Sigmoid colon (tissue), 7 donors: ENCODE measurements around the gene NRG3. TPM values are rescaled to one million over a fixed set of nuclear protein-coding genes. Genes with fewer than 3 reads are reported as not detected.

Source experiments
- DNase-seq: peaks from one replicate; pipeline ENCODE4 v3.0.0-alpha.2; 2019
- H3K27ac ChIP-seq, 4 donors: fragments of 200-600 bp; sonication (generic); one replicate each; pipeline ENCODE4 v1.5.1; 2016 to 2019; ENCODE audit warnings: mild to moderate bottlenecking in 1 of 4
- H3K27me3 ChIP-seq, 3 donors: fragments of 200-600 bp; sonication (generic); one replicate each; pipeline ENCODE4 v1.5.1; 2019; ENCODE audit warnings: mild to moderate bottlenecking in 1 of 3
- H3K36me3 ChIP-seq, 4 donors: fragments of 200-600 bp; sonication (generic); one replicate each; pipeline ENCODE4 v1.5.1; 2016 to 2019
- H3K4me1 ChIP-seq, 4 donors: fragments of 200-600 bp; sonication (generic); one replicate each; pipeline ENCODE4 v1.5.1; 2017 to 2019
- H3K4me3 ChIP-seq, 4 donors: fragments of 200-600 bp; sonication (generic); one replicate each; pipeline ENCODE4 v1.5.1; 2017 to 2019; ENCODE audit warnings: mild to moderate bottlenecking in 2 of 4, moderate library complexity in 1 of 4
- H3K9me3 ChIP-seq, 4 donors: fragments of 200-600 bp in 3 of 4; sonication (generic) in 3 of 4; one replicate each; pipeline versions ENCODE4 v1.5.1 to v1.6.1; 2013 to 2019
- CTCF ChIP-seq, 4 experiments: fragments of 450-650 bp in 3 of 4; fragments of 200-600 bp in 1 of 4; IDR thresholded peaks; one replicate each; pipeline ENCODE4 v1.5.1; 2016 to 2019; ENCODE audit warnings: antibody characterized with exemption in 4 of 4, mild to moderate bottlenecking in 3 of 4, moderate library complexity in 2 of 4
- EP300 ChIP-seq, 4 donors: sonication (generic); formaldehyde crosslinking; IDR thresholded peaks; one replicate each; pipeline ENCODE4 v1.6.1; 2017; ENCODE audit warnings: antibody characterized with exemption in 4 of 4
- POLR2A ChIP-seq, 2 donors: fragments of 450-650 bp; IDR thresholded peaks; one replicate each; pipeline ENCODE4 v1.6.1; 2016; ENCODE audit warnings: antibody characterized with exemption in 2 of 2, mild to moderate bottlenecking in 2 of 2, moderate library complexity in 2 of 2
- POLR2AphosphoS5 ChIP-seq, 4 donors: sonication (generic); formaldehyde crosslinking; IDR thresholded peaks; one replicate each; pipeline ENCODE4 v1.6.1; 2017; ENCODE audit warnings: antibody characterized with exemption in 4 of 4
- WGBS, 2 donors: extraction: QIAGEN DNeasy Blood & Tissue Kit; methylation state at CpG; one replicate each; pipeline ENCODE4 v1.1.7; 2013; 5-methylcytosine and 5-hydroxymethylcytosine counted together
- intact Hi-C: fragments of 100-400 bp; cut with DNase I; formaldehyde crosslinking; loops from one replicate; pipeline ENCODE4 v1.15.1; 2023
- polyA plus RNA-seq, 3 donors: library from polyadenylated mRNA; stranded (reverse); fragments of 200-250 nt; gene quantifications; one replicate each; pipeline ENCODE4 v1.2.3, GENCODE V29; 2013
- total RNA-seq, 4 donors: library from RNA; depleted of rRNA; stranded (reverse); fragments of >200 nt; gene quantifications; one replicate each; pipeline ENCODE4 v1.1.0, GENCODE V29; 2016
- donor health status: healthy with polysubstance abuse.
- donor health status: Bipolar disorder and iron deficiency.
- donor health status: healthy.

NRG3 gene
- total and polyA plus RNA-seq, 7 donors: 0.17 to 2.2 (median 0.82) TPM; not detected in 2

- TF ChIP-seq POLR2AphosphoS5 (IDR thresholded peaks at IDR 0.05) (no peak), CTCF (IDR thresholded peaks at IDR 0.05) (no peak), EP300 (IDR thresholded peaks at IDR 0.05) (no peak), POLR2A (IDR thresholded peaks at IDR 0.05) (no peak)
- WGBS, 2 donors: 62 to 83% methylated on average over 1 of the region's 1 CpG
- intact Hi-C loops: no loop called here
Measured at GRCh38 chr10:82468453-82468852, 593.5 kb downstream of the NRG3 start.

GRCh38 chr10:82472406-82473335, 597.7 kb downstream of the NRG3 start:
- intact Hi-C loops: no loop called here
- Histone ChIP-seq H3K27me3 (no peaks in the 10 kb centered on the region), H3K36me3 (no peaks in the 10 kb centered on the region), H3K27ac (no peak overlapping the region), H3K9me3 (no peaks in the 10 kb centered on the region), H3K4me3 (no peak overlapping the region), H3K4me1 (no peaks in the 10 kb centered on the region)
- WGBS, 2 donors: 87 to 89% methylated on average over 5 of the region's 5 CpGs
- no peak for DNase-seq
- no peak for TF ChIP-seq POLR2A (IDR thresholded peaks at IDR 0.05)
- no peak for TF ChIP-seq POLR2AphosphoS5 (IDR thresholded peaks at IDR 0.05)
- no peak for TF ChIP-seq EP300 (IDR thresholded peaks at IDR 0.05)
- TF ChIP-seq CTCF (IDR thresholded peaks at IDR 0.05): no peak

More at GRCh38 chr10:82468453-82468852, 593.5 kb downstream of the NRG3 start:
- H3K4me3 ChIP-seq: no peak overlapping the region
- no peaks in the 10 kb centered on the region for H3K4me1 ChIP-seq
- H3K9me3 ChIP-seq: no peaks in the 10 kb centered on the region
- no peaks in the 10 kb centered on the region for H3K36me3 ChIP-seq
- H3K27ac ChIP-seq: no peak overlapping the region
- H3K27me3 ChIP-seq: no peaks in the 10 kb centered on the region
- DNase-seq: no peak

- intact Hi-C loops: no loop called here
- H3K27me3 ChIP-seq: no peaks in the 10 kb centered on the region
- no peak overlapping the region for H3K4me3 ChIP-seq
- H3K4me1 ChIP-seq: no peaks in the 10 kb centered on the region
- no peaks in the 10 kb centered on the region for H3K9me3 ChIP-seq
- no peak overlapping the region for H3K27ac ChIP-seq
- no peak for TF ChIP-seq EP300 (IDR thresholded peaks at IDR 0.05)
- H3K36me3 ChIP-seq: no peaks in the 10 kb centered on the region
- WGBS, 2 donors: 65 to 71% methylated on average over 4 of the region's 4 CpGs
- no peak for DNase-seq
Measured at GRCh38 chr10:82477776-82478175, 602.8 kb downstream of the NRG3 start.

- no peaks in the 10 kb centered on the region for H3K36me3 ChIP-seq
- H3K4me3 ChIP-seq: no peak overlapping the region
- TF ChIP-seq POLR2AphosphoS5 (IDR thresholded peaks at IDR 0.05) (no peak), CTCF (IDR thresholded peaks at IDR 0.05) (no peak), POLR2A (IDR thresholded peaks at IDR 0.05) (no peak), EP300 (IDR thresholded peaks at IDR 0.05) (no peak)
- no peak overlapping the region for H3K27ac ChIP-seq
- no peak for DNase-seq
- intact Hi-C loops: no loop called here
- 32 to 64% methylated on average over 2 of the region's 2 CpGs for WGBS, 2 donors
- H3K27me3 ChIP-seq: no peaks in the 10 kb centered on the region
- no peaks in the 10 kb centered on the region for H3K9me3 ChIP-seq
- no peaks in the 10 kb centered on the region for H3K4me1 ChIP-seq
Measured at GRCh38 chr10:82492647-82493046, 617.7 kb downstream of the NRG3 start.

- intact Hi-C loops: no loop called here
- 92 to 95% methylated on average over 1 of the region's 1 CpG for WGBS, 2 donors
- H3K4me3 ChIP-seq: no peak overlapping the region
- TF ChIP-seq CTCF (IDR thresholded peaks at IDR 0.05): no peak
- no peak for TF ChIP-seq POLR2AphosphoS5 (IDR thresholded peaks at IDR 0.05)
- TF ChIP-seq POLR2A (IDR thresholded peaks at IDR 0.05): no peak
- TF ChIP-seq EP300 (IDR thresholded peaks at IDR 0.05): no peak
- H3K36me3 ChIP-seq: no peaks in the 10 kb centered on the region
- no peaks in the 10 kb centered on the region for H3K4me1 ChIP-seq
- H3K27me3 ChIP-seq: no peaks in the 10 kb centered on the region
- no peak overlapping the region for H3K27ac ChIP-seq
- no peaks in the 10 kb centered on the region for H3K9me3 ChIP-seq
- no peak for DNase-seq
Measured at GRCh38 chr10:82496114-82496513, 621.1 kb downstream of the NRG3 start.
